GM23338 (cell line): ENCODE results near the gene NOL9. TPM values are rescaled to one million over a fixed set of nuclear protein-coding genes. Genes with fewer than 3 reads are reported as not detected.

ENCODE experiments used
- CTCF ChIP-seq, 2 experiments: fragments of 200-600 bp in 1 of 2; sonication (generic) in 1 of 2; conservative IDR thresholded peaks; 2 replicates each; pipeline versions ENCODE4 v1.5.1 to v1.6.1; 2016 to 2017; ENCODE audit warnings: antibody characterized with exemption in 2 of 2, low read depth in 2 of 2, mild to moderate bottlenecking in 2 of 2, moderate library complexity in 1 of 2
- EZH2 ChIP-seq: fragments of 200-600 bp; sonication (generic); IDR thresholded peaks from one replicate; pipeline ENCODE4 v1.8.0; 2017; ENCODE audit warnings: antibody characterized with exemption, mild to moderate bottlenecking, low read depth; ENCODE audit not compliant: unreplicated experiment
- EZH2phosphoT487 ChIP-seq: fragments of 200-600 bp; sonication (generic); IDR thresholded peaks from one replicate; pipeline ENCODE4 v1.8.1; 2018; ENCODE audit warnings: antibody characterized with exemption; ENCODE audit not compliant: unreplicated experiment
- JUNB ChIP-seq: IDR thresholded peaks from one replicate; pipeline ENCODE4 v1.6.1; 2016; ENCODE audit warnings: antibody characterized with exemption; ENCODE audit not compliant: unreplicated experiment
- NANOG ChIP-seq: IDR thresholded peaks from 2 replicates; pipeline ENCODE4 v1.6.1; 2016; ENCODE audit warnings: antibody characterized with exemption, borderline replicate concordance
- POLR2AphosphoS5 ChIP-seq: IDR thresholded peaks from 2 replicates; pipeline ENCODE4 v1.6.1; 2016; ENCODE audit warnings: antibody characterized with exemption, low read depth
- ZNF114 ChIP-seq: fragments of 250-450 bp; sonication (Bioruptor Pico); IDR thresholded peaks from 2 replicates; pipeline ENCODE4 v1.5.0; 2020; ENCODE audit warnings: mild to moderate bottlenecking, moderate library complexity
- polyA plus RNA-seq: library from polyadenylated mRNA; unstranded; fragments of >200 nt; fragmentation: Nextera tagmentation; extraction: Ambion mirVana; gene quantifications from 2 replicates; pipeline ENCODE4 v1.2.1, GENCODE V29; 2016
- total RNA-seq: library from RNA; depleted of rRNA; stranded (reverse); fragments of >200 nt; shearing (Covaris generic); gene quantifications from 2 replicates; pipeline ENCODE4 v1.2.3, GENCODE V29; 2014
- TF ChIP-seq, protein P1 (sequence below): fragments of 250-450 bp; sonication (Bioruptor Pico); IDR thresholded peaks from 2 replicates; pipeline ENCODE4 v1.5.0; 2020; ENCODE audit warnings: mild to moderate bottlenecking, moderate library complexity

The NOL9 gene
- total and polyA plus RNA-seq, 2 experiments from 2014 or later = 13.2 to 48.5 TPM

GRCh38 chr1:6580593-6581409 is 26.5 kb upstream of the NOL9 start (continued):
- TF ChIP-seq, protein P1, sequence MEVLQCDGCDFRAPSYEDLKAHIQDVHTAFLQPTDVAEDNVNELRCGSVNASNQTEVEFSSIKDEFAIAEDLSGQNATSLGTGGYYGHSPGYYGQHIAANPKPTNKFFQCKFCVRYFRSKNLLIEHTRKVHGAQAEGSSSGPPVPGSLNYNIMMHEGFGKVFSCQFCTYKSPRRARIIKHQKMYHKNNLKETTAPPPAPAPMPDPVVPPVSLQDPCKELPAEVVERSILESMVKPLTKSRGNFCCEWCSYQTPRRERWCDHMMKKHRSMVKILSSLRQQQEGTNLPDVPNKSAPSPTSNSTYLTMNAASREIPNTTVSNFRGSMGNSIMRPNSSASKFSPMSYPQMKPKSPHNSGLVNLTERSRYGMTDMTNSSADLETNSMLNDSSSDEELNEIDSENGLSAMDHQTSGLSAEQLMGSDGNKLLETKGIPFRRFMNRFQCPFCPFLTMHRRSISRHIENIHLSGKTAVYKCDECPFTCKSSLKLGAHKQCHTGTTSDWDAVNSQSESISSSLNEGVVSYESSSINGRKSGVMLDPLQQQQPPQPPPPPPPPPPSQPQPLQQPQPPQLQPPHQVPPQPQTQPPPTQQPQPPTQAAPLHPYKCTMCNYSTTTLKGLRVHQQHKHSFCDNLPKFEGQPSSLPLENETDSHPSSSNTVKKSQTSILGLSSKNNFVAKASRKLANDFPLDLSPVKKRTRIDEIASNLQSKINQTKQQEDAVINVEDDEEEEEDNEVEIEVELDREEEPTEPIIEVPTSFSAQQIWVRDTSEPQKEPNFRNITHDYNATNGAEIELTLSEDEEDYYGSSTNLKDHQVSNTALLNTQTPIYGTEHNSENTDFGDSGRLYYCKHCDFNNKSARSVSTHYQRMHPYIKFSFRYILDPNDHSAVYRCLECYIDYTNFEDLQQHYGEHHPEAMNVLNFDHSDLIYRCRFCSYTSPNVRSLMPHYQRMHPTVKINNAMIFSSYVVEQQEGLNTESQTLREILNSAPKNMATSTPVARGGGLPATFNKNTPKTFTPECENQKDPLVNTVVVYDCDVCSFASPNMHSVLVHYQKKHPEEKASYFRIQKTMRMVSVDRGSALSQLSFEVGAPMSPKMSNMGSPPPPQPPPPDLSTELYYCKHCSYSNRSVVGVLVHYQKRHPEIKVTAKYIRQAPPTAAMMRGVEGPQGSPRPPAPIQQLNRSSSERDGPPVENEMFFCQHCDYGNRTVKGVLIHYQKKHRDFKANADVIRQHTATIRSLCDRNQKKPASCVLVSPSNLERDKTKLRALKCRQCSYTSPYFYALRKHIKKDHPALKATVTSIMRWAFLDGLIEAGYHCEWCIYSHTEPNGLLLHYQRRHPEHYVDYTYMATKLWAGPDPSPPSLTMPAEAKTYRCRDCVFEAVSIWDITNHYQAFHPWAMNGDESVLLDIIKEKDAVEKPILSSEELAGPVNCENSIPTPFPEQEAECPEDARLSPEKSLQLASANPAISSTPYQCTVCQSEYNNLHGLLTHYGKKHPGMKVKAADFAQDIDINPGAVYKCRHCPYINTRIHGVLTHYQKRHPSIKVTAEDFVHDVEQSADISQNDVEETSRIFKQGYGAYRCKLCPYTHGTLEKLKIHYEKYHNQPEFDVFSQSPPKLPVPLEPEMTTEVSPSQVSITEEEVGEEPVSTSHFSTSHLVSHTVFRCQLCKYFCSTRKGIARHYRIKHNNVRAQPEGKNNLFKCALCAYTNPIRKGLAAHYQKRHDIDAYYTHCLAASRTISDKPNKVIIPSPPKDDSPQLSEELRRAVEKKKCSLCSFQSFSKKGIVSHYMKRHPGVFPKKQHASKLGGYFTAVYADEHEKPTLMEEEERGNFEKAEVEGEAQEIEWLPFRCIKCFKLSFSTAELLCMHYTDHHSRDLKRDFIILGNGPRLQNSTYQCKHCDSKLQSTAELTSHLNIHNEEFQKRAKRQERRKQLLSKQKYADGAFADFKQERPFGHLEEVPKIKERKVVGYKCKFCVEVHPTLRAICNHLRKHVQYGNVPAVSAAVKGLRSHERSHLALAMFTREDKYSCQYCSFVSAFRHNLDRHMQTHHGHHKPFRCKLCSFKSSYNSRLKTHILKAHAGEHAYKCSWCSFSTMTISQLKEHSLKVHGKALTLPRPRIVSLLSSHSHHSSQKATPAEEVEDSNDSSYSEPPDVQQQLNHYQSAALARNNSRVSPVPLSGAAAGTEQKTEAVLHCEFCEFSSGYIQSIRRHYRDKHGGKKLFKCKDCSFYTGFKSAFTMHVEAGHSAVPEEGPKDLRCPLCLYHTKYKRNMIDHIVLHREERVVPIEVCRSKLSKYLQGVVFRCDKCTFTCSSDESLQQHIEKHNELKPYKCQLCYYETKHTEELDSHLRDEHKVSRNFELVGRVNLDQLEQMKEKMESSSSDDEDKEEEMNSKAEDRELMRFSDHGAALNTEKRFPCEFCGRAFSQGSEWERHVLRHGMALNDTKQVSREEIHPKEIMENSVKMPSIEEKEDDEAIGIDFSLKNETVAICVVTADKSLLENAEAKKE (CRISPR knock-in tag) = no peak
- TF ChIP-seq NANOG = no peak
- no peak; a peak in 2 of 4 replicates for TF ChIP-seq CTCF (conservative IDR thresholded peaks at IDR 0.05; ENCODE audit: low read depth in 2 of 2)
- TF ChIP-seq ZNF114 (CRISPR knock-in tag) = no peak
- no peak for TF ChIP-seq JUNB
- TF ChIP-seq EZH2 = no peak
- TF ChIP-seq POLR2AphosphoS5 = no peak
- no peak for TF ChIP-seq EZH2phosphoT487
